Spleen (tissue), 11 donors: Measurements from ENCODE around the gene ZNF485. TPM values are rescaled to one million over a fixed set of nuclear protein-coding genes. Genes with fewer than 3 reads are reported as not detected.
A peak's percentile ranks its signal among the peaks of the same experiment; 100 is the strongest.

Experiments used
- DNase-seq: peaks from one replicate; pipeline ENCODE4 v3.0.0-alpha.2; 2020
- H3K27ac ChIP-seq, 8 donors: fragments of 200-600 bp; sonication (generic) in 7 of 8; 1 replicate in 4 of 8; 2 replicates in 4 of 8; pipeline versions ENCODE4 v1.5.0 to v1.8.0; 2016 to 2021; ENCODE audit warnings: inconsistent platforms in 4 of 8, mild to moderate bottlenecking in 4 of 8, moderate library complexity in 1 of 8
- H3K27me3 ChIP-seq, 7 donors: fragments of 200-600 bp; sonication (generic) in 6 of 7; replicated peaks in 1 of 7; 1 replicate in 4 of 7; 2 replicates in 3 of 7; pipeline versions ENCODE4 v1.5.0 to v1.8.0; 2016 to 2021; ENCODE audit warnings: inconsistent platforms in 3 of 7, mild to moderate bottlenecking in 1 of 7
- H3K36me3 ChIP-seq, 6 donors: fragments of 200-600 bp; sonication (generic) in 5 of 6; 1 replicate in 4 of 6; 2 replicates in 2 of 6; pipeline versions ENCODE4 v1.5.0 to v1.8.0; 2016 to 2021; ENCODE audit warnings: inconsistent platforms in 2 of 6
- H3K4me1 ChIP-seq, 6 donors: fragments of 200-600 bp; sonication (generic) in 5 of 6; 1 replicate in 3 of 6; 2 replicates in 3 of 6; pipeline versions ENCODE4 v1.5.0 to v1.8.0; 2016 to 2021; ENCODE audit warnings: inconsistent platforms in 3 of 6
- H3K4me3 ChIP-seq, 8 donors: fragments of 200-600 bp; sonication (generic) in 7 of 8; 1 replicate in 4 of 8; 2 replicates in 4 of 8; pipeline versions ENCODE4 v1.5.0 to v1.8.0; 2016 to 2021; ENCODE audit warnings: inconsistent platforms in 4 of 8, mild to moderate bottlenecking in 4 of 8, moderate library complexity in 2 of 8
- H3K9me3 ChIP-seq, 8 donors: fragments of 200-600 bp; sonication (generic) in 7 of 8; 1 replicate in 4 of 8; 2 replicates in 4 of 8; pipeline versions ENCODE4 v1.5.0 to v1.8.0; 2016 to 2021; ENCODE audit warnings: inconsistent platforms in 4 of 8
- POLR2A ChIP-seq, 3 donors: fragments of 450-650 bp; IDR thresholded peaks; one replicate each; pipeline ENCODE4 v1.5.1; 2017; ENCODE audit warnings: antibody characterized with exemption in 3 of 3, mild to moderate bottlenecking in 1 of 3
- POLR2AphosphoS5 ChIP-seq, 3 donors: sonication (generic); formaldehyde crosslinking; IDR thresholded peaks; one replicate each; pipeline ENCODE4 v1.5.1; 2017; ENCODE audit warnings: antibody characterized with exemption in 3 of 3
- WGBS, 5 donors: extraction: QIAGEN DNeasy Blood & Tissue Kit in 3 of 5; methylation state at CpG; one replicate each; pipeline versions ENCODE4 v1.1.5 to v1.1.7; 2013 to 2018; 5-methylcytosine and 5-hydroxymethylcytosine counted together
- intact Hi-C: fragments of 100-400 bp; cut with DNase I; formaldehyde crosslinking; loops from one replicate; pipeline ENCODE4 v1.15.0; 2023; ENCODE audit warnings: low total_unique reads
- polyA plus RNA-seq, 3 donors: library from polyadenylated mRNA; stranded (reverse); fragments of 200-250 nt; gene quantifications; one replicate each; pipeline ENCODE4 v1.2.1, GENCODE V29; 2013
- total RNA-seq, 7 donors: library from RNA; depleted of rRNA in 3 of 7; stranded (reverse); fragments of >200 nt in 3 of 7; fragmentation: NEBNext Ultra II Directional in 4 of 7; extraction: Animal tissue kit (Norgen Biotek cat#: 25700) in 4 of 7; gene quantifications; one replicate each; pipeline versions ENCODE4 v1.1.0 to v1.2.1, GENCODE V29; 2016 to 2021
- TF ChIP-seq, protein P1 (sequence below), 11 experiments: fragments of 200-600 bp in 7 of 11; fragments of 450-650 bp in 4 of 11; sonication (generic) in 4 of 11; IDR thresholded peaks in 8 of 11; conservative IDR thresholded peaks in 3 of 11; 1 replicate in 7 of 11; 2 replicates in 4 of 11; pipeline versions ENCODE4 v1.4.0 to v1.8.0; 2016 to 2021; ENCODE audit warnings: antibody characterized with exemption in 11 of 11, inconsistent platforms in 4 of 11, mild to moderate bottlenecking in 1 of 11
- donor health status: healthy with polysubstance abuse.
- donor health status: DM: no; HTN: no; CAD: no; lungs with moderate emphysema.
- donor health status: DM: no; HTN: no; CAD: no.
- donor health status: Bipolar disorder and iron deficiency.
- donor health status: healthy.
- donor health status: DM: no; HTN: no; CAD: no.
- donor health status: DM: yes; HTN: yes; CAD: no.

Gene ZNF485
- total and polyA plus RNA-seq, 10 donors, result 3.1 to 8.0 (median 4.8) TPM

DNA sequence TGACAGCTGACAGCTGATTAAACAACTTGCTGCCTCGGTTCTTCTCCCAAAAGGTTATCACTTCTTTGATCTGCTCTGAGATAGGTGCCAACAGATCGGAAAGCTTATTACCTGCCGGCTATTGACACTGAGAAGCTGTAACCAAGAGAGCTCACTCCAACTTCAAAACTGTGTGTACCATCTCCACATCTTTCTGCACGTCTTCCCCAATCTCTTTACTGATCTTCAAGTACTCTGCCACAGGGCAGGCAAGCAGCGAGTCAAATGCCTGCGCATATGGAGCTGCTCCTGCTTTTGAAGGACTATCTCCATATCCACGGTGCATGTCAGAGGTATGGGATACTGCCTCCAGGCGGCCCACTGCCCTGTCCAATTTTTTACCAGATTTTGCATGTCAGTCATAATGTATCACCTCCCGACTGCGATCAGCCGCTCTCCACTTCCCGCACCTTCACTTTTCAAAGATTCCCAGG lies 352 bp upstream of the ZNF485 start:
- no peak for TF ChIP-seq POLR2A (IDR thresholded peaks at IDR 0.05)
- TF ChIP-seq, protein P1, sequence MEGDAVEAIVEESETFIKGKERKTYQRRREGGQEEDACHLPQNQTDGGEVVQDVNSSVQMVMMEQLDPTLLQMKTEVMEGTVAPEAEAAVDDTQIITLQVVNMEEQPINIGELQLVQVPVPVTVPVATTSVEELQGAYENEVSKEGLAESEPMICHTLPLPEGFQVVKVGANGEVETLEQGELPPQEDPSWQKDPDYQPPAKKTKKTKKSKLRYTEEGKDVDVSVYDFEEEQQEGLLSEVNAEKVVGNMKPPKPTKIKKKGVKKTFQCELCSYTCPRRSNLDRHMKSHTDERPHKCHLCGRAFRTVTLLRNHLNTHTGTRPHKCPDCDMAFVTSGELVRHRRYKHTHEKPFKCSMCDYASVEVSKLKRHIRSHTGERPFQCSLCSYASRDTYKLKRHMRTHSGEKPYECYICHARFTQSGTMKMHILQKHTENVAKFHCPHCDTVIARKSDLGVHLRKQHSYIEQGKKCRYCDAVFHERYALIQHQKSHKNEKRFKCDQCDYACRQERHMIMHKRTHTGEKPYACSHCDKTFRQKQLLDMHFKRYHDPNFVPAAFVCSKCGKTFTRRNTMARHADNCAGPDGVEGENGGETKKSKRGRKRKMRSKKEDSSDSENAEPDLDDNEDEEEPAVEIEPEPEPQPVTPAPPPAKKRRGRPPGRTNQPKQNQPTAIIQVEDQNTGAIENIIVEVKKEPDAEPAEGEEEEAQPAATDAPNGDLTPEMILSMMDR (IDR thresholded peaks at IDR 0.05 in 8 of 11, conservative IDR thresholded peaks at IDR 0.05 in 3 of 11), result no peak
- TF ChIP-seq POLR2AphosphoS5 (IDR thresholded peaks at IDR 0.05), result no peak
- WGBS, 5 donors, result 57 to 66% (median 63%) methylated on average over 12 of the region's 12 CpGs
- DNase-seq, result no peak
- intact Hi-C loops, result no loop called here
- H3K36me3 ChIP-seq, result peaks cover 0 to 29% (median 12%) of the 10 kb centered on the region in 6 donors
- H3K4me3 ChIP-seq, result peak overlapping the region in 7 of 8 donors; percentile 58 to 99 (median 91)
- H3K27ac ChIP-seq, result peak overlapping the region in 5 of 8 donors; percentile 2 to 84 (median 79)
- H3K4me1 ChIP-seq, result peaks cover 0 to 28% (median 14%) of the 10 kb centered on the region in 6 donors
- H3K27me3 ChIP-seq, result no peaks in the 10 kb centered on the region
- peaks cover 0 to 2% (median 0%) of the 10 kb centered on the region in 8 donors for H3K9me3 ChIP-seq

DNA sequence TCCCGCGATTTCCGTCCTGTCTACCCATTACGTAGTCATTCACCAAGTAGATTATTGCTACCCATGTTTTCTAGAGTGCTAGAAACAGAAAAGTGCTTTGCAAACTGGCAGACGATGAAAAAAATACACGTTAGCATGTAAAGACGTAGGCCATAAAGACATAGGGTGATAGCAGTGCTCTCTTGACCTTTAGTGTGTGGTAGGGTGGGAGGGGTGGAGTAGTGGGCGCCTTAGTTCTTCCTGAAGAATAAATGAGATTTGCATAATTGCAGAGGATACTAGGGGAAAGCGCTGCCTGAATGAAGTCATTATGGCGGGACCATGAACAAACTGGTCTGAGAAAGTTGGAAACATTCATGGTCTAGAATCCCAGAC lies 948 bp downstream of the ZNF485 start:
- TF ChIP-seq POLR2A (IDR thresholded peaks at IDR 0.05) (no peak), POLR2AphosphoS5 (IDR thresholded peaks at IDR 0.05) (no peak)
- TF ChIP-seq, protein P1 (IDR thresholded peaks at IDR 0.05 in 8 of 11, conservative IDR thresholded peaks at IDR 0.05 in 3 of 11), result no peak
- peaks cover 0 to 28% (median 14%) of the 10 kb centered on the region in 6 donors for H3K4me1 ChIP-seq
- no peak overlapping the region for H3K27ac ChIP-seq
- H3K4me3 ChIP-seq, result peak overlapping the region in 6 of 8 donors; percentile 58 to 99 (median 91)
- intact Hi-C loops, result no loop called here
- no peak for DNase-seq
- H3K27me3 ChIP-seq, result no peaks in the 10 kb centered on the region
- H3K9me3 ChIP-seq, result peaks cover 0 to 9% (median 3%) of the 10 kb centered on the region in 8 donors
- peaks cover 0 to 42% (median 15%) of the 10 kb centered on the region in 6 donors for H3K36me3 ChIP-seq
- 81 to 89% (median 87%) methylated on average over 10 of the region's 10 CpGs for WGBS, 5 donors

DNA sequence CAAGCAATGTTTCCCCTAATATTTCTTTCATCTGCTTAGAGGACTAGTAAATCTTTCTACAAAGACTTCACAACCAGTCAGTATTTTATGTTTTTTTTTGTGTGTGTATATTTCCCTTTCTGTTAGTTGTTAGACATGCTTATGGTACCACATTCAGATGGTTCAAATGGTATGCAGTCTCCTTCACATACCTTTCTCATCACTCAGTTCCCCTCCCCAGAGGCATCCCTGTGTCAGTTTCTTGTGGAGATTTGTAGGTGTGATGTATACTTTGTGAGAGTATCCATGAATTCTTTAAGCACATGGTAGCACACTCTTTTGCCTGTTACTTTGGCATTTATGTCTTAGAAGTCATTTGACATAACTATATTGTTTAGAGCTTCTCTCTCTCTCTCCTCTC lies 4.4 kb downstream of the ZNF485 start:
- intact Hi-C loops, result no loop called here
- no peak for DNase-seq
- H3K27ac ChIP-seq, result no peak overlapping the region
- peaks cover 0 to 27% (median 14%) of the 10 kb centered on the region in 6 donors for H3K4me1 ChIP-seq
- H3K9me3 ChIP-seq, result peaks cover under 1 to 42% (median 22%) of the 10 kb centered on the region in 8 donors
- no peak overlapping the region for H3K4me3 ChIP-seq
- no peaks in the 10 kb centered on the region for H3K27me3 ChIP-seq
- H3K36me3 ChIP-seq, result peaks cover 0 to 76% (median 36%) of the 10 kb centered on the region in 6 donors
- TF ChIP-seq POLR2A (IDR thresholded peaks at IDR 0.05) (no peak), POLR2AphosphoS5 (IDR thresholded peaks at IDR 0.05) (no peak)
- TF ChIP-seq, protein P1 (IDR thresholded peaks at IDR 0.05 in 8 of 11, conservative IDR thresholded peaks at IDR 0.05 in 3 of 11), result no peak

DNA sequence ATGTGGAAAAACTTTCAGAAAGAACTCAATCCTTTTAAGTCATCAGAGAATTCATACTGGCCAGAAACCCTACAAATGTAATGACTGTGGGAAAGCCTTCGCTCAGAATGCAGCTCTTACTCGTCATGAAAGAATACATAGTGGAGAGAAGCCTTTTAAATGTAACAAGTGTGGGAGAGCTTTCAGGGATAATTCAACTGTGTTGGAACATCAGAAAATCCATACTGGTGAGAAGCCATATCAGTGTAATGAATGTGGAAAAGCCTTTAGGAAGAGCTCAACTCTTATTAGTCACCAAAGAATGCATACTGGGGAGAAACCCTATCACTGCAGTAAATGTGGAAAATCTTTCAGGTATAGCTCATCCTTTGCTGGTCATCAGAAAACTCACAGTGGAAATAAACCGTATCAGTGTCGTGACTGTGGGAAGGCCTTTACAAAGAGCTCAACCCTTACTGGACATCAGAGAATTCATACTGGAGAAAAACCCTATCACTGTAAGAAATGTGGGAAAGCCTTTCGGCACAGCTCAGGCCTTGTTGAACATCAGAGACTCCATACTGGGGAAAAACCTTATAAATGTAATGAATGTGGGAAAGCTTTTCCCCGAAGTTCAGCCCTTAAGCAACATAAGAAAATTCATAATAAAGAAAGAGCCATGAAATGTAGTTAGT lies 10.6 kb downstream of the ZNF485 start:
- Histone ChIP-seq H3K4me3 (no peak overlapping the region), H3K27me3 (no peaks in the 10 kb centered on the region), H3K4me1 (no peaks in the 10 kb centered on the region), H3K36me3 (peaks cover 3 to 58% (median 36%) of the 10 kb centered on the region in 6 donors), H3K27ac (no peak overlapping the region), H3K9me3 (peaks cover 19 to 96% (median 72%) of the 10 kb centered on the region in 8 donors)
- 88 to 97% (median 95%) methylated on average over 6 of the region's 6 CpGs for whole genome bisulfite sequencing, 5 donors
- no peak for DNase-seq
- intact Hi-C loops, result no loop called here
- TF ChIP-seq POLR2AphosphoS5 (IDR thresholded peaks at IDR 0.05), result no peak
- no peak for TF ChIP-seq POLR2A (IDR thresholded peaks at IDR 0.05)
- TF ChIP-seq, protein P1 (IDR thresholded peaks at IDR 0.05 in 8 of 11, conservative IDR thresholded peaks at IDR 0.05 in 3 of 11), result no peak
